ENCODE results near the gene SLC2A5. TPM values are rescaled to one million over a fixed set of nuclear protein-coding genes. Genes with fewer than 3 reads are reported as not detected.

The SLC2A5 gene
- total and polyA plus RNA-seq, 8 donors = 0.19 to 6.4 (median 2.7) TPM; not detected in 3

DNA sequence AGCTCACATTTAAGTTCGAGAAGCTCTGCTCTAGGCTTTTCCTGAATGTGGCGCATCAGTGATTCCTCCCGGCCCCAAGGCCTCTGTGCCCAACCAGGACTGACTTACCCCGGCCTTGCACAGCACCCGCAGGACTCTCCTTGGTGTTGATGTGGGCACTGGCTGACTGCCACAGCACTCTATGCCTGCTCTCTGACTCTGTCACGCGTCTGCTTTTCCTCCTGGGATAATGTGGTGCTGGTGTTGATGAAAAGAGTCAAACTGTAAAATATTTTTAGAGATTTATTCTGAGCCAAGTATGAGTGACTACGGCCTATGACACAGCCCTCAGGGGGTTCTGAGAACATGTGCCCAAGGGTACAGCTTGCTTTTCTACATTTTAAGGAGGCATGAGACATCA lies 15.5 kb upstream of the SLC2A5 start:
- Histone ChIP-seq H3K27me3 (peaks cover 0 to 2% (median 0%) of the 10 kb centered on the region in 3 donors), H3K9me3 (no peaks in the 10 kb centered on the region), H3K4me1 (peaks cover 0 to 28% (median 10%) of the 10 kb centered on the region in 4 donors), H3K27ac (peak overlapping the region in 2 of 5 donors; percentile 22 to 44), H3K4me3 (no peak overlapping the region), H3K36me3 (no peaks in the 10 kb centered on the region)
- WGBS, 5 donors = 57 to 76% (median 75%) methylated on average over 8 of the region's 8 CpGs
- TF ChIP-seq EP300 (IDR thresholded peaks at IDR 0.05) = no peak
- no peak for TF ChIP-seq POLR2AphosphoS5 (IDR thresholded peaks at IDR 0.05)
- intact Hi-C loops (cut with DNase I; ENCODE audit: low total_unique reads) = no loop called here
- DNase-seq = peak in 1 of 2 donors; percentile 55

DNA sequence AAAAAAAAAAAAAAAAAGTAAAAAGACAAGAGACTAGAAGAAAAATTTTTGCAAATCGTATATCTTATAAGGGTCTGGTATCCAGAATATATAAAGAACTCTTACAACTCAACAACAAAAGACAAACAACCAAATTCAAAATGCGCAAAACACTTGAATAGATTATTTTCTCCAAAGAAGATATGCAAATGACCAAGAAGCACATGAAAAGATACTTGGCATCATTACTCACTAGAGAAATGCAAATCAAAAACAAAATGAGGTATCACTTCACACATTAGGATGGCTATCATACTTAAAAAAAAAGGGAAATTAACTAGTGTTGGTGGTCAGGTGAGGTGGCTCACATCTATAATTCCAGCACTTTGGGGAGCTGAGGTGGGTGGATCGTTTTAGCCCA lies 12.0 kb upstream of the SLC2A5 start:
- Histone ChIP-seq H3K4me1 (peaks cover 0 to 38% (median 12%) of the 10 kb centered on the region in 4 donors), H3K36me3 (no peaks in the 10 kb centered on the region), H3K4me3 (no peak overlapping the region), H3K27me3 (peaks cover 0 to 7% (median 0%) of the 10 kb centered on the region in 3 donors), H3K27ac (no peak overlapping the region), H3K9me3 (no peaks in the 10 kb centered on the region)
- no peak for DNase-seq
- intact Hi-C loops (cut with DNase I; ENCODE audit: low total_unique reads) = no loop called here
- WGBS, 5 donors = 89 to 97% (median 94%) methylated on average over 3 of the region's 3 CpGs
- TF ChIP-seq POLR2AphosphoS5 (IDR thresholded peaks at IDR 0.05) = no peak
- no peak for TF ChIP-seq EP300 (IDR thresholded peaks at IDR 0.05)
- TF ChIP-seq, protein P1, sequence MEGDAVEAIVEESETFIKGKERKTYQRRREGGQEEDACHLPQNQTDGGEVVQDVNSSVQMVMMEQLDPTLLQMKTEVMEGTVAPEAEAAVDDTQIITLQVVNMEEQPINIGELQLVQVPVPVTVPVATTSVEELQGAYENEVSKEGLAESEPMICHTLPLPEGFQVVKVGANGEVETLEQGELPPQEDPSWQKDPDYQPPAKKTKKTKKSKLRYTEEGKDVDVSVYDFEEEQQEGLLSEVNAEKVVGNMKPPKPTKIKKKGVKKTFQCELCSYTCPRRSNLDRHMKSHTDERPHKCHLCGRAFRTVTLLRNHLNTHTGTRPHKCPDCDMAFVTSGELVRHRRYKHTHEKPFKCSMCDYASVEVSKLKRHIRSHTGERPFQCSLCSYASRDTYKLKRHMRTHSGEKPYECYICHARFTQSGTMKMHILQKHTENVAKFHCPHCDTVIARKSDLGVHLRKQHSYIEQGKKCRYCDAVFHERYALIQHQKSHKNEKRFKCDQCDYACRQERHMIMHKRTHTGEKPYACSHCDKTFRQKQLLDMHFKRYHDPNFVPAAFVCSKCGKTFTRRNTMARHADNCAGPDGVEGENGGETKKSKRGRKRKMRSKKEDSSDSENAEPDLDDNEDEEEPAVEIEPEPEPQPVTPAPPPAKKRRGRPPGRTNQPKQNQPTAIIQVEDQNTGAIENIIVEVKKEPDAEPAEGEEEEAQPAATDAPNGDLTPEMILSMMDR (IDR thresholded peaks at IDR 0.05) = no peak
- TF ChIP-seq POLR2A (IDR thresholded peaks at IDR 0.05) = no peak

DNA sequence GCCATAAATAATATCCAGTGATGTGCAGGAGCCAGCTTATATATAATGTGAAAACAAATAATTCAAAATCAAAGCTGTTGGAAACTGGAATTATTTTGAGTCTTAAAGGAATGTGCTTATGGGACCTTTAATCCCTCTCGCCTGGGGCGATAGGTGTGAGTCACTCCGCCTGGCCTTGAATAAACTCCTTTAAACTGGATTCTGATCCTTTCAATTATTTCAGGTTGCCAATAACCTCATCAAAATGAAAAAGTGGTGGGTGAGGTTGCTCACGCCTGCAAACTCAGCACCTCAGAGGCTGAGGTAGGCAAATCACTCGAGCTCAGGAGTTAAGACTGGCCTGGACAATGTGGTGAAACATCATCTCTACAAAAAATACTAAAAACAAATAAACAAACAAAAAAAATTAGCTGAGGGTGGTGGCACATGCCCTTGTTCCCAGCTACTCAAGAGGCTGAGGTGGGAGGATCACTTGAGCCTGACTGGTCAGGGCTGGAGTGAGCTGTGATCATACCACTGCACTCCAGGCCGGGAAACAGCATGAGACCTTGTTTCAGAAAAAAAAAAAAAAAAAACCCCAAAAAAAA lies 11.4 kb upstream of the SLC2A5 start:
- H3K9me3 ChIP-seq = no peaks in the 10 kb centered on the region
- intact Hi-C loops (cut with DNase I; ENCODE audit: low total_unique reads) = no loop called here
- H3K4me1 ChIP-seq = peaks cover 0 to 36% (median 11%) of the 10 kb centered on the region in 4 donors
- H3K36me3 ChIP-seq = no peaks in the 10 kb centered on the region
- DNase-seq = no peak
- no peak for TF ChIP-seq EP300 (IDR thresholded peaks at IDR 0.05)
- no peak for TF ChIP-seq POLR2A (IDR thresholded peaks at IDR 0.05)
- no peak for TF ChIP-seq POLR2AphosphoS5 (IDR thresholded peaks at IDR 0.05)
- TF ChIP-seq, protein P1 (IDR thresholded peaks at IDR 0.05) = no peak
- no peak overlapping the region for H3K27ac ChIP-seq
- peaks cover 0 to 7% (median 0%) of the 10 kb centered on the region in 3 donors for H3K27me3 ChIP-seq
- 73 to 94% (median 84%) methylated on average over 6 of the region's 6 CpGs for WGBS, 5 donors
- no peak overlapping the region for H3K4me3 ChIP-seq

DNA sequence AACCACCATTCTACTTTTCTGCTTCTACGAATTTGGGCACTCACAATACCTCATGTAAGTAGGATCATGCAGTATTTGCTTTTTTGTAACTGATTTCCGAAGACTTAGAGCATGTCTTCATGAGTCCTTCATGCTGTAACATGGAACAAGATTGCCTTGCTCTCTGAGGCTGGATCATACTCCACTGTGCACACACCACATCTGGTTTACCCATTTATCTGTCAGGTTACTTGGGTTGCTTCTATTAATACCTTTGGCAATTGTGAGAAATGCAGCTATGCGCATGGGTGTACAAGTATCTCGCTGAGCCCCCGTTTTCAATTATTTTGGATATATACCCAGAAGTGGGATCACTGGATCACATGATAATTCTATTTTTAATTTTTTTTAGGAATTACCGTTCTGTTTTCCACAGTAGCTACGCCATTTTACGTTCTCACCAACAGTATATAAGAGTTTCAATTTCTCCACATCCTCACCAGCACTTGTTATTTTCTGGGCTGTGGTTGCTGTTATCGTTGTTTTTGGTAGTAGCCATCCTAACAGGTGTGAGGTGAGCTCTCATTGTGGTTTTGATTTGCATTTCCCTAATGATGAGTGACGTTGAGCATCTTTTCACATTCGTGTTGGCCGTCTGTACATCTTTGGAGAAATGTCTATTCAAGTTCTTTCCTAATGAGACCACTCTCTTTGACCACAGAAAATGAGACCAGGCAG lies 10.7 kb upstream of the SLC2A5 start:
- Histone ChIP-seq H3K9me3 (no peaks in the 10 kb centered on the region), H3K27ac (no peak overlapping the region), H3K4me3 (no peak overlapping the region), H3K27me3 (peaks cover 0 to 7% (median 0%) of the 10 kb centered on the region in 3 donors), H3K36me3 (no peaks in the 10 kb centered on the region), H3K4me1 (peaks cover 0 to 30% (median 8%) of the 10 kb centered on the region in 4 donors)
- WGBS, 5 donors = 83 to 91% (median 89%) methylated on average over 12 of the region's 12 CpGs
- DNase-seq = no peak
- intact Hi-C loops (cut with DNase I; ENCODE audit: low total_unique reads) = no loop called here
- TF ChIP-seq, protein P1 (IDR thresholded peaks at IDR 0.05) = no peak
- TF ChIP-seq EP300 (IDR thresholded peaks at IDR 0.05) = no peak
- TF ChIP-seq POLR2AphosphoS5 (IDR thresholded peaks at IDR 0.05) = no peak
- TF ChIP-seq POLR2A (IDR thresholded peaks at IDR 0.05) = no peak
